SK-N-MC (cell line): ENCODE data around the gene SUN1.

Source experiments
- EZH2 ChIP-seq: fragments of 200-600 bp; sonication (generic); IDR thresholded peaks from one replicate; pipeline ENCODE4 v1.6.1; 2017; ENCODE audit warnings: antibody characterized with exemption
- FOXP2 ChIP-seq: optimal IDR thresholded peaks from 2 replicates; pipeline ENCODE3; 2011; ENCODE audit warnings: mild to moderate bottlenecking, moderate library complexity; ENCODE audit not compliant: insufficient read depth; ENCODE audit errors: extremely low read length, control extremely low read depth
- POLR2AphosphoS5 ChIP-seq: IDR thresholded peaks from 2 replicates; pipeline ENCODE4 v1.6.1; 2012; ENCODE audit warnings: mild to moderate bottlenecking, low read depth, low read length, borderline replicate concordance

- TF ChIP-seq EZH2 (no peak), POLR2AphosphoS5 (no peak), FOXP2 (no peak)
Observed at GRCh38 chr7:916291-916941, 84.1 kb downstream of the SUN1 start.
